PFSK-1 (cell line): Measurements from ENCODE around the gene SSH2.

ENCODE experiments used
- FOXP2 ChIP-seq: optimal IDR thresholded peaks from 2 replicates; pipeline ENCODE3; 2011; ENCODE audit warnings: borderline replicate concordance, control low read depth, inconsistent platforms; ENCODE audit not compliant: insufficient read depth; ENCODE audit errors: extremely low read length, extremely low read depth
- POLR2AphosphoS5 ChIP-seq: IDR thresholded peaks from 2 replicates; pipeline ENCODE4 v1.6.1; 2012; ENCODE audit warnings: low read depth, mild to moderate bottlenecking, control low read depth, low read length, moderate library complexity
- SIN3A ChIP-seq: IDR thresholded peaks from 2 replicates; pipeline ENCODE4 v1.6.1; 2012; ENCODE audit warnings: mild to moderate bottlenecking, low read length, moderate library complexity, borderline replicate concordance; ENCODE audit not compliant: insufficient read depth
- TAF1 ChIP-seq: IDR thresholded peaks from 2 replicates; pipeline ENCODE4 v1.6.1; 2012; ENCODE audit warnings: low read length, control low read depth, borderline replicate concordance; ENCODE audit not compliant: insufficient read depth
- TF ChIP-seq, protein P1 (sequence below), 2 experiments: IDR thresholded peaks; 2 replicates each; pipeline versions ENCODE4 v1.6.1 to v1.8.0; 2011 to 2012; ENCODE audit warnings: low read depth in 2 of 2, low read length in 2 of 2, control low read depth in 1 of 2, inconsistent platforms in 1 of 2, mild to moderate bottlenecking in 1 of 2, moderate library complexity in 1 of 2; ENCODE audit not compliant: insufficient read depth in 1 of 2

The SSH2 gene

DNA sequence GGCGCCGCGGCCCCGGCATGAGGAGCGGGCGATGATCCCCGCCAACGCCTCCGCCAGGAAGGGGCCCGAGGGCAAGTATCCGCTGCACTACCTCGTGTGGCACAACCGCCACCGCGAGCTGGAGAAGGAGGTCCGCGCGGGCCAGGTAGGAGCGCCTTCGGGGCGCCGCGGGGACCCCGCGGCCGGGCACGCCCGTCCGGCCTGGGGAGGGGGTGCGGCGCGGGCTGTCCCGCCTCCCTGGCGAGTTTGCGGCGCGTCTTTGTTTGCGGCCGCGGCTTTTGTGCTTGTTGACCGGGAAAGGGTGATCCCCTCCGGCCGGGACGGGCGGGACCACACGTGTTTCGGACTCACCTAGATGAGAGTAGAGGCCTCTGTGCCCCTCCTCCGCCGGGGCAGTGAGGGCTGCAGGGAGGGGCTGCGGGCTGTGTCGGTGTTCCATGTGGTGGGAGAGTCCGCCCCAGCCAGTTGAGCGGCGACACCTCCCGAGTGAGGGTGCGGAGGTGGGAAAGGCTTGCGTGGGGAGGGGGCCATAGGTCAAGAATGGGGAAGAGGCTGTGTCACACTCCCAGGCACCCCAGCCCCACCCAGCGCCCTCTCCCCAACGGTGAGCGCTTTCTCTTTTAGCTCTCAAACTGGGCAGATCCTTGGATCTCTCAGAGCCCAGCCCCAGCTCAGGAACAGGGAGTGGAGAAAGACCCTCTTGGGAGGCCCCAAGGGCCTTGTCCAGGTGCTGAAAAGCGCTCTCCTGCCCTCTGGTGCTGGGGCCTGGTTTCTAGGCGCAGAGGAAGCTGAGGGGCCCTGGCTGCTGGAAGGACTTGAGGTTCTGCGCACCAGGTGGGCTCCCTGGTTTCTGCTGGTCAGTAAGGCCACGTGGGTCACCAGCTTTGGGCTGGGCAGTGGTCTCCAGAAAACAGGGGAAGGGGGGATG, 336.2 kb downstream of the SSH2 start:
- TF ChIP-seq, protein P1, sequence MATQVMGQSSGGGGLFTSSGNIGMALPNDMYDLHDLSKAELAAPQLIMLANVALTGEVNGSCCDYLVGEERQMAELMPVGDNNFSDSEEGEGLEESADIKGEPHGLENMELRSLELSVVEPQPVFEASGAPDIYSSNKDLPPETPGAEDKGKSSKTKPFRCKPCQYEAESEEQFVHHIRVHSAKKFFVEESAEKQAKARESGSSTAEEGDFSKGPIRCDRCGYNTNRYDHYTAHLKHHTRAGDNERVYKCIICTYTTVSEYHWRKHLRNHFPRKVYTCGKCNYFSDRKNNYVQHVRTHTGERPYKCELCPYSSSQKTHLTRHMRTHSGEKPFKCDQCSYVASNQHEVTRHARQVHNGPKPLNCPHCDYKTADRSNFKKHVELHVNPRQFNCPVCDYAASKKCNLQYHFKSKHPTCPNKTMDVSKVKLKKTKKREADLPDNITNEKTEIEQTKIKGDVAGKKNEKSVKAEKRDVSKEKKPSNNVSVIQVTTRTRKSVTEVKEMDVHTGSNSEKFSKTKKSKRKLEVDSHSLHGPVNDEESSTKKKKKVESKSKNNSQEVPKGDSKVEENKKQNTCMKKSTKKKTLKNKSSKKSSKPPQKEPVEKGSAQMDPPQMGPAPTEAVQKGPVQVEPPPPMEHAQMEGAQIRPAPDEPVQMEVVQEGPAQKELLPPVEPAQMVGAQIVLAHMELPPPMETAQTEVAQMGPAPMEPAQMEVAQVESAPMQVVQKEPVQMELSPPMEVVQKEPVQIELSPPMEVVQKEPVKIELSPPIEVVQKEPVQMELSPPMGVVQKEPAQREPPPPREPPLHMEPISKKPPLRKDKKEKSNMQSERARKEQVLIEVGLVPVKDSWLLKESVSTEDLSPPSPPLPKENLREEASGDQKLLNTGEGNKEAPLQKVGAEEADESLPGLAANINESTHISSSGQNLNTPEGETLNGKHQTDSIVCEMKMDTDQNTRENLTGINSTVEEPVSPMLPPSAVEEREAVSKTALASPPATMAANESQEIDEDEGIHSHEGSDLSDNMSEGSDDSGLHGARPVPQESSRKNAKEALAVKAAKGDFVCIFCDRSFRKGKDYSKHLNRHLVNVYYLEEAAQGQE (IDR thresholded peaks at IDR 0.05; ENCODE audit: insufficient read depth in 1 of 2, low read depth in 2 of 2, low read length in 2 of 2), result peak; percentile 94 to 96
- TF ChIP-seq SIN3A (peak; percentile 99; the same call in 1 of the 2 replicates), TAF1 (no peak), POLR2AphosphoS5 (no peak), FOXP2 (no peak)

DNA sequence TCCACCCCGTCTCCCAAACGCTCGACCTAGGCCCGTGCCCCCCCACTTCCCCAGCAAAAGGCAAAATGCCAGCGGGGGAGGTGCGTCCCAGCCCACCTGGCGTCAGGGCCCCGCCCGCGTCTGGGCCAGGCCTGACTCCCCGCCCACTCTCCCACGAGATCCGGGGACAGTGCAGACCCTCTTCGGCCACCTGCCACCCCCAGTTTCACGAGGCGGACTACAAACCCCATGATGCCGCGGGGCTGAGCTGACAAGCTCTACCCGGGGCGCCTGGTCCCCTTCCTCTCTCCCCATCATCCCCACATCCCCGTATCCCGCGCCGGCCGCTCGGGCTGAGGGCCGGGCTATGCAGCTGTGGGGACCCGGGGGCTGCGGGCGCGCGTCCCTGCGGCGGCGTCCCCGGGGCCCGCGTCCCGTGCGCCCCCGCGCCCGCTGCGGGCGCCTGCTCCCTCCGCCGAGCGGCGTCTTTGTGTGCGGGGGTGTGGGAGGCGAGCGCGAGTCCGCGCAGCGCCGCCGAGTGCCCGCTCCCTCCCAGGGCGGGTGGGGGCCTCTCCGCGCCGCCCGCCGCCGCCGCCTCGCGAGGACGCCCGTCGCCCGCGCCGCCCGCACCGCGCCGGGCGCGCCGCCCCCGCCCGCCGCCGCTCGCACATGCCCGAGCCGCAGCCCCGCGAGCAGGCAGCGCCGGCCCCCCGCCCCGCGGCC, 337.0 kb downstream of the SSH2 start, which contains the start of gene ANKRD13B:
TSS of gene ANKRD13B (plus strand) at position 283 of the 702 bp plus-strand sequence. CDS start 490 bp downstream, outside the sequence.
- TF ChIP-seq TAF1, result no peak
- TF ChIP-seq POLR2AphosphoS5, result no peak
- TF ChIP-seq, protein P1 (IDR thresholded peaks at IDR 0.05; ENCODE audit: insufficient read depth in 1 of 2, low read depth in 2 of 2, low read length in 2 of 2), result no peak
- no peak for TF ChIP-seq FOXP2
- no peak for TF ChIP-seq SIN3A

DNA sequence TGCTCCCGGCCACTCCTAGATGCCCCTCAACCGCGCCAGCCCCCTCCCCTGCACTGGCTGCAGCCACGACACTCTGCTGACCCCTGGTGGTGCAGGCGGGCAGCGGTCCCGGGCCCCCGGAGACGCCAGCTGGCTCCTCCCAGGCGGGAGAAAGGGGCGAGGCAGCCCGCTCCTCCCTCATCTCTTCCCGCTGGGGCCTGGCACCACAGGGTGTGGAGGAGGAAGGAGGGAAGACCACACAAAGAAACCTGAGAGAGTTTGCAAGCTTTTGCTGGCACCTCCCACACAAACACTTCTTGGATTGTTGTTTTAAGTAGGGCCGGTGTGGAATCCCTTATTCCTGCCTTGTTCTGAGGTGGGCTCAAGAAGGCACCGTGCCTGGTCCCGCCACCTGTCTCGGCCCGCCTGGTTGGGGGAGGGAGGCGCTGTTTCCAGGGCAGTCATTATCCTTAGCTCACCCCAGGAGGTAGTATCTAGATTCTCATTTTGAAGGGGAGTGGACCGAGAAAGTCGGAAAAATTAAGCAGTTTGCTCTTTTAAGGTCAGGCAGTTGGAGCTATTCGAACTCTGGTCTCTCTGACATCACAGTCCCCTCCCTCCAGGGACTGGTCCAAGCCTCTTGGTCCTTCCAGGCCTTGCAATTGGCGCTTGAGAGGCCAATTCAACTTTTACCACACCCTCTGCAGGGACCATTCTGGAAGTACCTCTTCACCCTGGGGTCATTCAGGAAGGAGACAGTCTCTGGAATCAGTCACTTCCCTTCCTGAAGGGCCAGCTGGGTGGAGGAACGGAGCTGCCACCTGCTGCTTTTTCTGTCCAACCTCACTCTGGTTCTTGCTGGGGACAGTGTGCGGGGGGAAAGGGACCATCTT, 338.1 kb downstream of the SSH2 start:
- TF ChIP-seq, protein P1 (IDR thresholded peaks at IDR 0.05; ENCODE audit: insufficient read depth in 1 of 2, low read depth in 2 of 2, low read length in 2 of 2), result 0 out of 4 replicates have a peak, but pooled peaks of 1 of the 2 experiments have one; percentile 16
- TF ChIP-seq FOXP2 (no peak), SIN3A (peak; percentile 29; the same call in 1 of the 2 replicates), TAF1 (no peak), POLR2AphosphoS5 (peak; percentile 55; the same call in 1 of the 2 replicates)

DNA sequence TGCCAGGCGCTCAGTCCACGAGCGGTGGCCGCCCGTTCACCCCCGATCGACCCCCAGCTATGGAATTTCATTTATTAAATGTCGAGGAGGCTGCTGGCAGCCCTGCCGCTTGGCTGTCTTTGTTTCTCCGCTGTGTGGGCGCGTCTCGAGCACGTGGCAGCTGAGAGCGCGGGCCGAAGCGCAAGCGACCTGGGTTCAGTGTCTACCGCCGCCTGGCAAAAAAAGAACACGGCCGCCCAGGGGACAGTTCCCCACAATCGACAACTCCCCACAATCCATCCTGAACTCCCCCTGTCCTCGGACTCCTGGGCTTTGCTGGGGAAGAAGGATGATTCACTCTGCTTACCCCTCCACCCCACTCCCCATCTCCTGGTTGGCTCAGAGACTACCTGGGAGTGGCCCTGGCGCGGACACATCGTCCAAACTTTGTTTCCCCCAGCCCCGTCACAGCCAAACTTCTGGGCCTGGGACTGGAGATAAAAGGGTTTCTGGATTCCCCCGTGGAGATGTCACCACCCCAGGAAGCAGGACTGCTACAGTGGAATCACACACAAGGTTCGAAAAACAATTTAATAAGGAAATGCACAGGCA, 338.8 kb downstream of the SSH2 start:
- TF ChIP-seq SIN3A, result no peak
- TF ChIP-seq FOXP2, result no peak
- TF ChIP-seq POLR2AphosphoS5, result no peak
- TF ChIP-seq TAF1, result no peak
- TF ChIP-seq, protein P1 (IDR thresholded peaks at IDR 0.05; ENCODE audit: insufficient read depth in 1 of 2, low read depth in 2 of 2, low read length in 2 of 2), result no peak
